GM18508 (cell line): ENCODE data around the gene DDB1.

ENCODE experiments used
- ATAC-seq: cut with Tn5 transposase; IDR thresholded peaks from one replicate; pipeline ENCODE4 v1.9.1; 2021; ENCODE audit warnings: moderate number of reproducible peaks; ENCODE audit not compliant: insufficient read depth, unreplicated experiment

DDB1 gene

DNA sequence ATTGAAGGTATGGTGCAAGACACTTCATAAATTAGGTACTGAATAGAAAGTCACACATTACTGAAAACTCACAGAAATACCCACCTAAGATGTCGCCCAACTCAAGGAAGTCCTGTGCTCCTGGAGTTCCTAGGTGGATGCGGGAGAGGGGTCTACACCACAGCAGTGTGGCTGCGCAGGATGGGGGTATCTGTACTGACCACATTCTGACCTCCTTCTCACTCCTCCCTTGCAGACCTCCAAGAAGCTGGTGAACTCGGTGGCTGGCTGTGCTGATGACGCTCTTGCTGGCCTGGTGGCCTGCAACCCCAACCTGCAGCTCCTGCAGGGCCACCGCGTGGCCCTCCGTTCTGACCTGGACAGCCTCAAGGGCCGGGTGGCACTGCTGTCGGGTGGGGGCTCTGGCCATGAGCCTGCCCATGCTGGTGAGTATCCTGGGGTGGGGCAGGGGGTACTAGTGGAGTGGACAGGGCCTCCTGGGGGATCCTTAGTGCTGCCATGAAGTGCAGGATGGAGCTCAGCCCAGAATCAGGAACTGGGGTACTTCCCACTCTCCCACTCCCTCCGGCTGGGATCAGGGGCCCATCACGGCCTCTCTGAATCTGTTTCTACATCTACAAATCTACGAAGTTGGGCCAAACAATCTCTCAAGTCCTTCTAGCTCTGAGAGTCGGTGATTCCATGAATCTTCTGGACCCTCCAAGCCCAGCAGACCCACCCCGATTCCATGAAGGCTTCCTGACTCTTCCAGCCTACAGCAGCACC lies 5.0 kb upstream of the DDB1 start:
- ATAC-seq = no peak

DNA sequence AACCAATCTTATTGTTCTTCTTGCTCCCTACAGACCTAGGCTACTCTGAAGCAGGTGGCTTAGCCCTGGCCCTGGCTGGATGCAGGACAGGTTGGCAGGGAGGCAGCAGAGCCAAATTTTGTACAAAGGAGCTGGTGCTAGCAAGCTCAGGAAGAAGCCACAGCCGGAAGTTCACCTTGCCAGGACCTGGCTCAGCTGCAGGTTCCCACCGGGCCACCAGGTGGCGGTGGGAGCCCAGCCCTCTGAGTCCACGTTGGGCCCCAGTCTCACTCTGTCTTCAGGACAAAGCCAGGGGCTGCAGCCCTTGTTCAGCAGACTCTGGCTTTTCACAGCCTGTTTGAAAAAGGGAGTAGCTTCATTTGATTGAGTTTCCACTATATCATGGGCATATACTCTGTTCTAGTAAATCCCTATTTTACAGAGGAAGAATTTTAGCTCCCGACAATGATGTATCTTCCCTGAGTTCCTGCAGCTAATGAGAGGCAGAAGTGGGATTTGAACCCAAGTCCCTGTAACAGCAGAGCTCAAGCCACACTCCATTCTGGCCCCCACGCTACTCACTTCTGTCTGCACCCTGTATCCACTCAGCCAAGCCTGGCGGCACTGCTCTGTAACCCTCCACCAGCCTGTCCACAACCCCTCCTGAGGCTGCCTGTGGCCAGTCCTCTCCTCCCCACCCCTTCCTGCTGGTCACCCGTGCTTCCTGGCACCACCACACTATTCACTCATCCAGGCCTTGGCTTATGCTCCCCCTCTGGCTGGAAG lies 3.4 kb upstream of the DDB1 start:
- no peak for ATAC-seq

DNA sequence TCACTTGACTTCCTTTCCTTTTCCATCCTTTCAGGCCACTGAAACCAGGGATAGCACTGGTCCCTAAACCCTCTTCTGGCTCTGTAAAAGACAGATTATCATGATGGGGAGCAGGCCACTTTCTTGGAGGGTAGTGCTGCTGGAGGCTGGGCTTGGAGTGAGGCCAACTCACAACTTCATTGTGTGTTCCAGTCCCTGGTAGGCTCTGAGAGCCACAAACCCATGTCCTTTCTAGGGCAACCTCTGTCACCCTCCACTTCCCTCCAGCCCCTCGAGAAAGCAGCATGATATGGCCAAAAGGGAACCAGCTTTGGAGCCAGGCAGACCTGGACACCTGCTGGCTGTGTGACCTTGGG lies 2.4 kb upstream of the DDB1 start:
- no peak for ATAC-seq

DNA sequence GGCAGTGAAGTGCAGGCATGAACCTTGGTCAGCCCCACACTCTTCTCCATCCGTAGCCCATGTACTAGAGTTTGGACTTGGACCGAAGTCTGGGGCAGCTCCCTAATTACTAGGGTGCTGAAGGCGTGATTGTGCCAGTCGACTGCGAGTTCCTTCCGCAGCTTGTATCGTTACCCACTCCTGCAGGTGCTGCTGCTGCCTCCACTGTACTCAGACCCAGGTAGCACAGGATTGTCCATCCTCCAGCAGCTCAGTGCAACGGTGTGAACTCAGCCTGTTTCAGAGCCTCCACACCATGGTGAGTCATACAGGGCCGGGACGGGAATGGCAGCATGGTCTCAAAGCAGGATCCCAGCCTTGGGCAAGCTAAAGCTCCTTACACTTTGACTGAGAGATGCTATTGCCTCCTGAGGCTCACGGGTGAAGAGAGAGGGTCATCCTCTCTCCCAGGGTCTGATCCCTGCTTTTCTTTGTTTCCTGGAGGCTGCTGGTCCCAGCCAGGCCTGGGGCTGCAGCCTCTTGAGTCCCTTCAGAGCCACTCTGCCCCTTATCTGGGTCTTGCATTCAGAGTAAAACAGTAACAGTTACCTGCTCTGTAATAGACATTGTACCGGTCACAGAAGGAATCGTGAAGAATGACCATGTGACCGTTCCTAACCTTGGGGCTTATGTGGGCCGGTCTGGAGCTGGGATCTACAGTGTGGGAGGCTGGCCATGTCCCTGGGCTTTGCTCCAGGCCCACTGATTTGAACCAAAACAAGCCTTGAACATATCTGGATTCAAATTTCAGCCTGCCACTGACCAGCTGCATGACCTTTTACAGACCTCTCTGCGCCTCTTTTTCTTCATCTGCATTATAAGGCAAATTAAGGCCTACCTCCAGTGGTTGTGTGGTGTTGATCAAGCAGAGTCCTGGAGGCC lies 1.8 kb upstream of the DDB1 start:
- ATAC-seq = no peak

DNA sequence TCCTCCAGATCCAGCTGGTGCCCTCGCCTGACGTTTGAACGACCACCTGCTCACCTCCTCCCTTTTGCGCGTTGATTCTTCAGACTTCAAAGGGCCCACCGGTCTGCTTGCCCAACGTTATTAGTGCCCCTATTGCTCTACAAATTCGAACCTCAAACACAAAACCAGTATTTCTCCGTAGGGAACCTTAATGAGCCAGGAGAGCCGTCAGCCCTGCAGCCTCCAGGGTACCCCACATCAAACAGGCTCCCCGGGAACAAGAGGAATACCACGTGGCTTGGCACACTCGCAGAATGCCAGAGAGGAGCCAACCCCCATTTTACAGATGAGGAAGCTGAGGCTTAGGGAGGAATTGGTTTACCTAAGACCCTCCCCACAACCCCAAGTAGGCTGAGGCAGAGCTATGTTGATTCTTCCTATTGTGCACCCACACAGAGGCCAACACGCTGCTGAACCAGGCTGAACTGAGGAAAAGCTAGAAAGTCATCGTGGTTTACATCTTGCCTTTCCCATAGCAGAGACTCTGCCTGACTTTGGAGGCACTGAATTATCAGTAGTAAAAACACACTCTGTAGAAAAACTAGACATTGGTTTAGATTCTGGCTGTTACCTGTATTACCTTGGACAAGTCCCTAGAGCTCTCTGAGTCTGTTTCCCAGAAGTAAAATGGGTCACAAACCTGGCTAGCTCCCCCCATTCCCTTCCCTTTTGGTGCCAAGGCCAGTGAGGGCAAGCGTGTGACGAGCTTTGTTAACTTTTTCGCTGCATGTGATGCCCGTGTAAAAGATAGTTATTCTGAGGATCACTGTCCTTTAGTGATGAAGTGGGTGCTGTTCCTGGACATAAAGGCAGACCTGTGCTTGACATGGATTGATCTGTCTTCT lies 887 bp upstream of the DDB1 start:
- no peak for ATAC-seq

DNA sequence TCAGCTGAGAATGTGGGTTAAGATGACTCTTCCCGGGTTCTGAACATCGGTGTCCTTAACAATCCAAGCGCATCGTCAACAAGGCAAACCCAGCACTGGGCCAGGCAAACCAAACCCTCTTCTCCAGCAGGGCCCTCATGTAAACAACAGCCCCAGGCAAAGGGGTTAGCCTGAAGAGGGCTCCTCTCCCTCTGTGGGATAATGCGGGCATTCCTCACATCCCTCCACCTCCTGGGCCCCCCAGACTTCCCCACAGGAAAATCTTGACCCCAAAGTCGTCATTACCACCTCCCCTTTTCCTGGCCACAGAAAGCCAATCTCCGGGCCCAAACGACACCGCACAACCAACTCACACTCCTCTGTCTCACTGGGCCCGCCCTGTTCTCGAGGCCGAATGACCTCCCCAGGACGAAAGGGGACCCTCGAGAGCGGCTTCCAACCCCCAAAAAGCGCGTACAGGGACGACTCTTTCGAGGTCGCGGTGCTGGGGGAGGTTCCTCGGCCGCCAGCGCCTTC lies 566 bp downstream of the DDB1 start:
- ATAC-seq = no peak

DNA sequence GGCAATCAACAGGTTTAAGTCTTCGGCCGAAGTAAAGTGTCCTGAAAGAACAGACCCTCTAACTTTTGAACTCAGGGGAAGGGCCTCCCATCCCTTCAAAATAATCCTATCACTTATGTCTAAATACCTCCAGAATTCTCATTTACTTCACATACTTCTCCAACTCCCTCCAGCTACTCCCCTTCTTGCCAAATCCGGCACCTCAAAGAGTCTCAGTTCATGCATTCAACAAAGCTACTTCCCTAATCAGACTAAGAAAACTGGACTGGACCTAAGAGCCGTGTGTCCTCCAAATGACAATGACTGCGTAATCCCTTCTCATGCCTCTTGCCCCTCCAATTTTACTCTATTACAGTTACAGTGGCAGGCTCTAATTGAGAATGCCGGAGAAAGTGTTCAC lies 1.3 kb downstream of the DDB1 start:
- no peak for ATAC-seq

DNA sequence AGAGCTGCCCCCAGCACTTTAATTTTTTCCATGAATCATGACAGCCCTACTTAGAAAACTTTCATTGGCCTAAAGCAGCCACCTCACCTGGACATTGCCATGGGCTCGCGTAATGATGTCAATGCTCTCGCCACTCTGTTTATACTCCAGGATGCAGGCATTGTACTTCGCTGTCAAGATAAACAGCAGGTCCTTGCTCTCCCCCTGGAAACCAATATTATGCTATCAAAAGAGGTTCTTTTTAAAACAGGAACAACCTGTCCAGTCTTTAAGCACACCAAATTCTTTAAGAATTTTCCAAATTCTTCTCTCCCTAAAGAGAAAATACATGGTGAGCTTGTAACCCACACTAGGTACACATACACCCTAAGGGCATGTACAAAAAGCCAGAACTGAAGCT lies 3.0 kb downstream of the DDB1 start:
- no peak for ATAC-seq

DNA sequence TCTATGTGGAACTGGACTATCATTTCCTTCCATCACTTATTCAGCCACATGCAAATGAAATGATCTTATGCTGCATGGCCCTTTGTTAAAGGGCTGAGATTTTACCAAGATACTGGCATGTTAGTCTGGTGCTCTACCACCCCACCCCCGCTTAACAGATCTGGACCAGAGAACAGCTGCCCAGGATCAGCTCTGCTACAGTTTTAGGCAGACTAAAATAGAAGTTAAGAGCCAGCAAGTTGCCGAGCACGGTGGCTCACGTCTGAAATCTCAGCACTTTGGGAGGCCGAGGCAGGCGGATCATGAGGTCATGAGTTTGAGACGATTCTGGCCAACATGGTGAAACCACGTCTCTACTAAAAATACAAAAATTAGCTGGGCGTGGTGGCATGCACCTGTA lies 4.6 kb downstream of the DDB1 start:
- no peak for ATAC-seq

DNA sequence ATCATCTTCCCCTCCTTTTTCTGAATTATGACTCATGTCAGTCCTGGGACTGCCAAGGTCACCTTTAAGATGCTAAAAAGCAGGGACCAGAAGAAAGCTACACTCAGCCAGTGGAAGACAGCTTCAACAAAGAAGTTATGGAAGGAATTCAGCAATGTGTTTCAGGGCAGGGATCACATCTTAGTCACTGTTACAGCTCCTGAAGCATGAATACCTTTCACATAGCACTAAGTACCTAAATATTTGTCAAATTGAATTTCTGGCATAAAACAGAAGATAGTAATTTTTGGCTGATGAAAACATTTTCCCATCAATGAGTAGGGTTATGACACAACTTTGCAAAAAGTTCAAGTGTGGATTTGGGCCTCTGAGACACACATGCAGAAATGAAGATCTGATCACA lies 5.2 kb downstream of the DDB1 start:
- ATAC-seq = no peak

DNA sequence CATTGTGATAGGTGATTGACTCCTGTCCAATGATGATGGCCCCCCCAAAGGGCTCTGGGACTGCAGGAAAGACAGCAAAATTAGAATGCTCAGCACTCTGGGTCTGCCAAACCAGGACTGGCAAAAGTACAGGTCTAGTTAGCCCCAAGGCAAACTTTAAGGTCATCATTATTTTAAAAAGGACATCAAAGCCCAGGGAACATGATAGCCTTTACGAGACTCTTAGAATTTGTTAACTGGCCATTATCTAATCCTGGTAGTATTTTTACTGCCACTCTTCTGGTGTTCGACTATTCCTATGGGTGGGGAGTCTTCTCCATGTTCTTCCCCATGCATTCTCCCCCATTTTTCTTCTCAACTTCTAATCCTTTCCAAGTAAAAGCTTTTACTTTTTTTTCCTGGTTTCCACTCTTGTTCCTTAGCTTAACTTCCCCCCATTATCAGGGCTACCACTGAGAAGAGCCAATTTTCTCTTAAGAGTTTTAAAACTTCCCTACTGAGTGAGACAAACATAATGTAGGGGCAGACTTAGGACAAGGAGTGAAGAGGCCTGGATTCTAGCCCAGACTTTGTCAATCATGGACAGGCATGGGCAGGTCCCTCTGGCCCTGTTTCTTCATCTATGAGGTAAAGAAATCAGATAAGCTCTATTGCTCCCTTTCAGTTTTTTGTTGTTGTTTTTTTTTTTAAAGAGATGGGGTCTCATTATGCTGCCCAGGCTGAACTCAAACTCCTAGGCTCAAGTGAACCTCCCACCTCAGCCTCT lies 7.1 kb downstream of the DDB1 start:
- ATAC-seq = no peak

DNA sequence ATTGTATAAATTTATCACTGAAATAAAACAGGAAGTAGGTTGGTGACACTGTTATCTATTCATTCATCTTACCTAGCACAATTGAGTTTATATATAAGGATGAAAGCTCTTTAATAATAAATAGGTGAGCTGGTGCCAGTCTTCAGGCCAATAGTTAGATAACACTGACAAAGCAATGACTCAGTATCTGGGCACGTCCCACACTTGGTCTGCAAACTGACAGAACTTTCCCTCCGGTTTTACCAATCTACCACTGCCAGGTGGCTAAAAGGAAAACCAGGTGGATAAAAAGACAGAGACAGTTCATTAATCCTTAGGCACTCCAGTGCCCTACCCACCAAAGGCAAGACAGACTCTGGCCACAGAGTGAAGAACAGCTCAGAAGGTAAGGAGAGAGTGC lies 17.6 kb downstream of the DDB1 start:
- ATAC-seq = no peak

DNA sequence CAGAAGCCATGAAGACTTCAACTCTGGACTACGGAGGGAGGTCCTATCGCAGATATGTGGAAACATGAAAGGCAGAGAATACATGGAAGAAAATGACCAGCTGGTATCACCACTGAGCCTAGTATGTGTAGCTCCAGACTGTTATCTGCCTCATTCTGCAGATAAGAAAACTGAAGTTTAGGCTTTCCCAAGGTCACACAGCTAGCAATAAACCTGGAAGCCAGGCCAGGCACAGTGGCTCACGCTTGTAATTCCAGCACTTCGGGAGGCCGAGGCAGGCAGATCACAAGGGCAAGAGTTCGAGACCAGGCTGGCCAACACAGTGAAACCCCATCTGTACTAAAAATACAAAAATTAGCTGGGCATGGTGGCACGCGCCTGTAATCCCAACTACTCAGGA lies 22.2 kb downstream of the DDB1 start:
- ATAC-seq = no peak

DNA sequence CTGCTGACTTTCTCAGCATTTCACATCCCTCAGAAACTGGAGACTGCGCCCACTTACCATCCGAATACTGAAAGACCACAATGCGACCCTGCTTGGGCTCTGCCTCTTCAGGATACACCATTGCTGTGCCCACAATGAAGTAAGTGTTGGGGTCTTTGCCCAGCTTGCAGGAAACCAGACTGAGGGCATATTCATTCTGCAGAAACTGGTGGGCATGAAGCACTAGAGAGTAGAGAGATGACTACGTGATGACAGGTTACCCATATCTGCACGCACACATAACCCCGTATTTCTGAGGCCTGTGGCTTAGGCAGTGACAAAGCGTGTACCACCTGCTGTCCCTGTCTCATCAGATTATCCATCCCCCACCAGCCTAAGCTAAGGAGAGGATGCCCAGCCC lies 23.2 kb downstream of the DDB1 start:
- no peak for ATAC-seq

DNA sequence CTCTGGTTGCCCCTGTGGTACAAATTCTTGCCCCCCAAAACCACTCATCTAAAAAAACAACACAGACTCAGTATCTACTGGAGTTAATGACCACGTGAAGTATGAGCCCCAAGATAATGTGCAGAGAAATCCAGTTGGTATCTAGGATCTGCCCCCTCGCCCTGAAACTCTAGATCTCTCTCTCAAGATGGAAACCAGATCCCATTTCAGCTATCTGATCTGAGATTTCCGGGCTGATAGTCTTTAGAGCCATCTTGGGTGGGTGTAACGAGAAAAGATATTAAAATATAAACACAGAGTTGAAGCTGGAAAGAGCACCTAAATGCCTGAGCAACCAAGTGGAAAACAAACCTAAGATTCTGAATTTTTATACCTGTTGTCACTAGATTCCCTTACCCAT lies 23.8 kb downstream of the DDB1 start:
- no peak for ATAC-seq

DNA sequence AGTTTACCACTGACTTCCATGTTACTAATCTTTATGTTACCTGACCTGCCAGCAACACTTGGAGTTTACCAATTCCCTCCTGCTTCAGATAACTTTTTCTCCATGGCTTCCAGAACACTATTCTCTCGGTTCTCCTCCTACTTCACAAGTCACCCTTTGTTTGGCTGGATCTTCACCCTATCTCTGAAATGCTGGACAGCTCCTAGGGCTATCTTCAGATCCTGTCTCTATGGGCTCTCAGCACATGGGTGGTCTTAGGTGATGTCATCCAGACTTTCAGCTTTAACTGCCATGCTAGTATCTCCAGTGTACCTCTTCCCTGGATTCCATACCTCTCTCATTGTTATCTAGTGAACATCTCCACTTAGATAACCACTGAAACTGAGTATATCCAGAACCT lies 25.6 kb downstream of the DDB1 start:
- ATAC-seq = no peak

DNA sequence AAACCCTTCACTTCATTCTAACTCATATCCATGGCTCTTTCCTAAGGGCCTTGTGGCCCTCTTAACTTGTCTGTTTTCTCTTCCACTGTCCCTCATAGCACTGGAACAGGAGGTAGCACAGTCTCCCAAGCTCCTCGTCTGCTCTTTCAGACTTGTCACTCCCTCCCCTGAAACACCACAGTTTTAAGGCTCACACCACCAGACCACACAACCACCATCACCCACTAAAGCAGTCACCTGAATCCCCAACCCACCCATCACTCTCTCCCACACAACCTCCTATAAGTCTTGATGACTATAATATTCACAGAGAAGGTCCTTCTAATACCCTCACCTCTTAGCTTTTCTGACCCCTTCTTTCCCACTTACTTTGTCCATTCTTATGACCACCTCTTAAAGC lies 26.7 kb downstream of the DDB1 start:
- no peak for ATAC-seq

DNA sequence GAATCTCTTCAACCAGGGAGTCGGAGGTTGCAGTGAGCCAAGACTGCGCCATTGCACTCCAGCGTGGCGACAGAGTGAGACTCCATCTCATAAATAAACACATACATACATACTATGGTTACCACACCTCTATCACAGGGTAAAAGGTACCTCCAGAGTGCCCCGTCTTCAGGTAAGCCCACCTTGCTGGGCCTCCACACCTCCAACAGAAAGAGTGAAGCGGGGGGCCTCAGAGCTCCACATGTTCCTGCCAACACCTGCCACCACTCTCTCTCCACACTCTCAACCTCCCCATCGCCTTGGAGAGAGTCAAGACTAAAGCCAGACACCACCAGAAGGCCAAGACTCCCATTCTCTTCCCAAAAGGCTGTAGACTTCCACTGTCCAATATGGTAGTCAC lies 27.5 kb downstream of the DDB1 start:
- ATAC-seq = no peak

DNA sequence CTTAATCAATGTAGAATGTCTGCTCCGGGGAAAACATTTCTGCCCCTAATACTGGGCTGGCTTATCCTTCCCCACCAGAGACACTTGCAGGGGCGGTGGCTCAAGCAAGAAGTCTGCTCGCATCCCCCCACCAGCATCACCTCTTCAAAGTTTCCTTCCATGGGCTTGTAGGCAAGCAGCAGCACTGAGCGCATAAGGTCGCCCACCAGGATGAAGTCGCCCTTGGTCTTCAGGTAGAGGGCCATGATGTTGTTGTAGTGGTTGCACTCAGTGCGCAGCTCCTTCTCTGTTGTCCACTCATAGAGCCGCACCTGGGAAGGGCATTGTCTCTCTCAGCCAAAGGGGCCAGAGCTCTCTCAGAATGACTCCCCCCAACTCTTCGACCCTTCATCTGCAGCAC lies 29.2 kb downstream of the DDB1 start:
- ATAC-seq = no peak
